Measurements from ENCODE around the gene PCGF2. TPM values are rescaled to one million over a fixed set of nuclear protein-coding genes. Genes with fewer than 3 reads are reported as not detected.
A peak's percentile ranks its signal among the peaks of the same experiment; 100 is the strongest.

The PCGF2 gene
- total and polyA plus RNA-seq, 9 of the 15 experiments (the other 6 are each of a cell fraction or from before 2014, with no cell fraction given), result 1.3 to 33.4 (median 7.0) TPM

GRCh38 chr17:38749223-38750043, 1.3 kb upstream of the PCGF2 start (continued):
- TF ChIP-seq PTRF (tag; IDR thresholded peaks at IDR 0.05) (no peak), TAF1 (IDR thresholded peaks at IDR 0.05; ENCODE audit: control insufficient read depth, extremely low read depth, insufficient read depth, low read length, severe bottlenecking) (peak; percentile 84), THAP12 (CRISPR knock-in tag; IDR thresholded peaks at IDR 0.05) (peak; percentile 80), ATF7 (IDR thresholded peaks at IDR 0.05) (peak; percentile 56; the same call in 1 of the 2 replicates), MAZ (CRISPR knock-in tag; conservative IDR thresholded peaks at IDR 0.05 in 1 of 2, IDR thresholded peaks at IDR 0.05 in 1 of 2) (peak in 1 of 2 experiments; percentile 84; a peak in 3 of 4 replicates)

GRCh38 chr17:38748892-38749222, 721 bp upstream of the PCGF2 start:
- peaks cover 4% of the 10 kb centered on the region for H3K9me1 ChIP-seq (ENCODE audit: control insufficient read depth, insufficient read depth, low read length)
- H3K4me3 ChIP-seq, result peak overlapping the region; percentile 74
- H2AFZ ChIP-seq (ENCODE audit: low read depth, low read length), result peak overlapping the region; percentile 67
- H3K9ac ChIP-seq (ENCODE audit: insufficient read depth in 1 of 2, low read depth in 2 of 2, low read length in 2 of 2), result peak overlapping the region; percentile 90 to 92
- in situ Hi-C loops (cut with MboI), result no loop called here
- no peaks in the 10 kb centered on the region for H3K9me3 ChIP-seq (replicated peaks; ENCODE audit: control insufficient read depth, insufficient read depth, low read depth, low read length)
- H4K20me1 ChIP-seq (replicated peaks; ENCODE audit: control insufficient read depth, insufficient read depth, low read length), result peaks cover 9% of the 10 kb centered on the region
- FAIRE-seq, result no peak
- H3K4me2 ChIP-seq (ENCODE audit: insufficient read depth, low read length), result peak overlapping the region; percentile 86
- POLR2A ChIA-PET, result interaction anchor here (0.6 to 1.1 kb wide), 2 partner anchors 20 to 172 kb away, joined by 4 read pairs; no protein-coding TSS in a partner anchor
- intact Hi-C loops (cut with micrococcal nuclease), result no loop called here
- H3K27me3 ChIP-seq (ENCODE audit: control insufficient read depth in 2 of 2, insufficient read depth in 2 of 2, low read length in 2 of 2), result no peaks in the 10 kb centered on the region
- H3K4me1 ChIP-seq (replicated peaks in 1 of 2; ENCODE audit: control insufficient read depth in 2 of 2, insufficient read depth in 2 of 2, low read length in 2 of 2), result peaks cover 24 to 60% of the 10 kb centered on the region in 2 experiments
- CTCF ChIA-PET (ENCODE audit: low intra/inter-chr PET ratio), result no interaction called here
- peak overlapping the region; percentile 86 for H3K27ac ChIP-seq (ENCODE audit: extremely low read depth, low read depth, low read length)
- no TSS peak for BruUV-seq (replicated peaks)
- peaks cover 6% of the 10 kb centered on the region for H3K36me3 ChIP-seq (ENCODE audit: control insufficient read depth, insufficient read depth, low read length)
- 23% methylated on average over 4 of the region's 32 CpGs for WGBS (ENCODE audit: insufficient coverage, low coverage, missing lambda C conversion rate)
- peaks cover 84% of the 10 kb centered on the region for H3K79me2 ChIP-seq (ENCODE audit: control insufficient read depth, insufficient read depth, low read length)
- no peak for ATAC-seq
- TF ChIP-seq EGR1 (conservative IDR thresholded peaks at IDR 0.05) (0 out of 2 replicates have a peak, but pooled peaks have one; percentile 4), ZNF76 (CRISPR knock-in tag; IDR thresholded peaks at IDR 0.05; ENCODE audit: borderline replicate concordance) (no peak), SMAD3 (CRISPR knock-in tag; conservative IDR thresholded peaks at IDR 0.05) (no peak), CCNT2 (IDR thresholded peaks at IDR 0.05; ENCODE audit: borderline replicate concordance, extremely low read depth, insufficient read length, low read depth, low read length) (peak; percentile 34), NFE2 (IDR thresholded peaks at IDR 0.05; ENCODE audit: low read depth) (no peak), SIN3A (IDR thresholded peaks at IDR 0.05; ENCODE audit: borderline replicate concordance in 2 of 2, control insufficient read depth in 1 of 2, low read depth in 2 of 2, low read length in 2 of 2) (0 out of 4 replicates have a peak, but pooled peaks of 1 of the 2 experiments have one; percentile 6), ZBTB7A (IDR thresholded peaks at IDR 0.05; ENCODE audit: borderline replicate concordance, control insufficient read depth, low read depth, low read length) (peak; percentile 30; the same call in 1 of the 2 replicates)
- no peak for DNase-seq (ENCODE audit: extremely low read depth in 1 of 4, low spot score in 3 of 4)

Measured in K562 (cell line).